ENCODE measurements around the gene KDM3A. TPM values are rescaled to one million over a fixed set of nuclear protein-coding genes. Genes with fewer than 3 reads are reported as not detected.

Gene KDM3A
- total and polyA plus RNA-seq, 8 donors = 15.4 to 35.4 (median 25.3) TPM

GRCh38 chr2:86513948-86514660 lies 72.9 kb downstream of the KDM3A start:
- DNase-seq = no peak
- H3K4me1 ChIP-seq = no peaks in the 10 kb centered on the region
- no peak for FAIRE-seq
- intact Hi-C loops (cut with DNase I) = no loop called here
- H3K9me3 ChIP-seq = no peaks in the 10 kb centered on the region
- H3K4me3 ChIP-seq = no peak overlapping the region
- H3K36me3 ChIP-seq = peaks cover 0 to 12% (median 9%) of the 10 kb centered on the region in 3 donors
- no peak overlapping the region for H3K27ac ChIP-seq
- H3K27me3 ChIP-seq = no peaks in the 10 kb centered on the region
- TF ChIP-seq CTCF (IDR thresholded peaks at IDR 0.05) = no peak
- ATAC-seq = no peak
- WGBS, 2 donors = 94 to 95% methylated on average over 5 of the region's 5 CpGs

- FAIRE-seq (no peak), ATAC-seq (peak; percentile 63 to 81 (median 70)), DNase-seq (no peak)
- no peaks in the 10 kb centered on the region for H3K4me1 ChIP-seq
- 61 to 70% methylated on average over 3 of the region's 3 CpGs for WGBS, 2 donors
- intact Hi-C loops (cut with DNase I) = no loop called here
- no peak overlapping the region for H3K4me3 ChIP-seq
- peak in 1 of 4 donors; percentile 10 for TF ChIP-seq CTCF (IDR thresholded peaks at IDR 0.05)
- no peaks in the 10 kb centered on the region for H3K27me3 ChIP-seq
- no peaks in the 10 kb centered on the region for H3K36me3 ChIP-seq
- H3K27ac ChIP-seq = no peak overlapping the region
- H3K9me3 ChIP-seq = no peaks in the 10 kb centered on the region
These were observed 77.3 kb downstream of the KDM3A start for GRCh38 chr2:86518481-86518880.

GRCh38 chr2:86519349-86519748 lies 78.2 kb downstream of the KDM3A start:
- FAIRE-seq = peak; percentile 17
- intact Hi-C loops (cut with DNase I) = no loop called here
- Histone ChIP-seq H3K4me3 (no peak overlapping the region), H3K27ac (no peak overlapping the region), H3K27me3 (no peaks in the 10 kb centered on the region), H3K36me3 (no peaks in the 10 kb centered on the region), H3K4me1 (no peaks in the 10 kb centered on the region), H3K9me3 (no peaks in the 10 kb centered on the region)
- no peak for ATAC-seq
- 98 to 100% methylated on average over 1 of the region's 1 CpG for WGBS, 2 donors
- no peak for TF ChIP-seq CTCF (IDR thresholded peaks at IDR 0.05)
- no peak for DNase-seq

GRCh38 chr2:86520153-86520552 lies 79.0 kb downstream of the KDM3A start:
- intact Hi-C loops (cut with DNase I) = no loop called here
- Histone ChIP-seq H3K27ac (no peak overlapping the region), H3K4me1 (peaks cover 0 to 5% (median 0%) of the 10 kb centered on the region in 3 donors), H3K27me3 (no peaks in the 10 kb centered on the region), H3K9me3 (no peaks in the 10 kb centered on the region), H3K4me3 (no peak overlapping the region), H3K36me3 (no peaks in the 10 kb centered on the region)
- 97 to 100% methylated on average over 1 of the region's 1 CpG for WGBS, 2 donors
- DNase-seq (no peak), ATAC-seq (no peak), FAIRE-seq (no peak)
- no peak for TF ChIP-seq CTCF (IDR thresholded peaks at IDR 0.05)

GRCh38 chr2:86521922-86522321 lies 80.8 kb downstream of the KDM3A start:
- Histone ChIP-seq H3K9me3 (no peaks in the 10 kb centered on the region), H3K4me1 (peaks cover 0 to 6% (median 0%) of the 10 kb centered on the region in 3 donors), H3K27me3 (no peaks in the 10 kb centered on the region), H3K36me3 (peaks cover 0 to 5% (median 0%) of the 10 kb centered on the region in 3 donors), H3K27ac (no peak overlapping the region), H3K4me3 (no peak overlapping the region)
- WGBS, 2 donors = 94% methylated on average over 1 of the region's 1 CpG
- no peak for FAIRE-seq
- no peak for ATAC-seq
- intact Hi-C loops (cut with DNase I) = no loop called here
- no peak for TF ChIP-seq CTCF (IDR thresholded peaks at IDR 0.05)
- no peak for DNase-seq
